Kidney (tissue), 14 donors: ENCODE measurements around the gene PHAF1. TPM values are rescaled to one million over a fixed set of nuclear protein-coding genes. Genes with fewer than 3 reads are reported as not detected.
A peak's percentile ranks its signal among the peaks of the same experiment; 100 is the strongest.

Experiments
- DNase-seq, 5 donors: peaks; one replicate each; pipeline ENCODE4 v3.0.0-alpha.2; 2013 to 2020
- FAIRE-seq: peaks from 2 replicates; lab custom pipeline; 2012; peaks lifted over from hg19 to GRCh38; lab: Jason Lieb, UNC
- H3K27ac ChIP-seq, 2 donors: one replicate each; pipeline ENCODE4 v1.7.0; 2013; ENCODE audit warnings: low read depth in 2 of 2, low read length in 2 of 2, inconsistent platforms in 1 of 2
- H3K27me3 ChIP-seq: one replicate; pipeline ENCODE4 v1.7.1; 2013; ENCODE audit warnings: low read length, inconsistent platforms; ENCODE audit not compliant: control insufficient read depth, insufficient read depth
- H3K36me3 ChIP-seq, 3 donors: one replicate each; pipeline versions ENCODE4 v1.7.0 to v1.7.1; 2013; ENCODE audit warnings: low read length in 3 of 3, control low read depth in 1 of 3, inconsistent platforms in 1 of 3; ENCODE audit not compliant: insufficient read depth in 3 of 3, control insufficient read depth in 2 of 3
- H3K4me1 ChIP-seq, 3 donors: one replicate each; pipeline versions ENCODE4 v1.7.0 to v1.7.1; 2013; ENCODE audit warnings: low read length in 3 of 3, inconsistent platforms in 1 of 3, low read depth in 1 of 3; ENCODE audit not compliant: control insufficient read depth in 2 of 3, insufficient read depth in 2 of 3
- H3K4me3 ChIP-seq, 3 donors: one replicate each; pipeline versions ENCODE4 v1.7.0 to v1.8.1; 2013; ENCODE audit warnings: low read length in 3 of 3, control low read depth in 1 of 3, inconsistent platforms in 1 of 3
- H3K9ac ChIP-seq, 3 donors: one replicate each; pipeline versions ENCODE4 v1.7.0 to v1.7.1; 2013; ENCODE audit warnings: low read length in 3 of 3, control low read depth in 1 of 3, inconsistent platforms in 1 of 3
- H3K9me3 ChIP-seq, 3 donors: one replicate each; pipeline versions ENCODE4 v1.7.0 to v1.7.1; 2013; ENCODE audit warnings: low read length in 3 of 3, control low read depth in 1 of 3, inconsistent platforms in 1 of 3; ENCODE audit not compliant: control insufficient read depth in 2 of 3, insufficient read depth in 1 of 3
- intact Hi-C: fragments of 100-400 bp; cut with DNase I; formaldehyde crosslinking; loops from one replicate; pipeline ENCODE4 v1.11.1; 2022
- polyA plus RNA-seq: library from polyadenylated mRNA; stranded (reverse); fragments of 350-450 nt; fragmentation: Illumina TruSeq; extraction: RNeasy Lipid Tissue Mini Kit (QIAGEN cat#74804); gene quantifications from one replicate; pipeline ENCODE4 v1.2.3, GENCODE V29; 2014; ENCODE audit warnings: low read depth, low replicate concordance; ENCODE audit not compliant: insufficient read depth
- total RNA-seq: library from RNA; stranded (reverse); fragmentation: NEBNext Ultra II Directional; extraction: Animal tissue kit (Norgen Biotek cat#: 25700); gene quantifications from one replicate; pipeline ENCODE4 v1.2.1, GENCODE V29; 2021
- TF ChIP-seq, protein P1 (sequence below): IDR thresholded peaks from 3 replicates; pipeline ENCODE4 v1.5.1; 2012; ENCODE audit warnings: mild to moderate bottlenecking, moderate library complexity, borderline replicate concordance; ENCODE audit not compliant: insufficient read depth; ENCODE audit errors: extremely low read depth
- donor health status: control.
- donor health status: control.
- donor health status: control.
- donor health status: control.
- donor health status: control.
- donor health status: DM: yes; HTN: yes; CAD: no.
- donor health status: Normal renal cell carcinoma (clear cell type).

PHAF1 gene
- total and polyA plus RNA-seq, 2 donors from 2014 or later = 14.3 to 16.9 TPM

DNA sequence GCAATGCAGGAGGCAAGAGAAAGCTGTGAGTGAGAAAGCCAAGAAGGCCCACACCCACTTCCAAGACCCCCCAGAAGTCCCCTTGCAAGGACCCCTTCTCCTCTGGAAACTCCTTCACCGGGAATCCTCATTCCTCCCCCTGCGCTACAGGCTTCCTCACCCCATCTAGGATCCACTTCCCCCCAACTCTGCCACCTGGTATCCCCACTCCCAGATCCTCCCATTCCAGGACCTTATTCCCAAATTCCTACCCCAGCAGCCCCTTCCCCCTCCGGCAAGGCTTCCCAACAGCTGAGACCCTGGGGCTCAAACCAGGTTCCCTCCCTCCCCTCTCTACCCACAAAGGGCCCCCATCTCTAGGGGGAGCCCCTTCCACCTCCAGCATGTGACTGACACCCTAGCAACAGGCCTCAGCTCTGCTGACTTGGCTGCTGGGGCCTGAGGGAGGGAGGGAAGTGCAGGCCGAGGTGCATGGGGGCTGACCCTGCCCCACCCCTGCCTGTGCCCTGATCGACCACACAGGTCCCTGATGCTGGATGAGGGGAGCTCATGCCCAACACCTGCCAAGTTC, 56.9 kb downstream of the PHAF1 start:
- Histone ChIP-seq H3K4me3 (no peak overlapping the region), H3K27ac (no peak overlapping the region), H3K36me3 (no peaks in the 10 kb centered on the region), H3K9ac (no peak overlapping the region), H3K9me3 (no peaks in the 10 kb centered on the region), H3K4me1 (peaks cover 0 to 48% (median 4%) of the 10 kb centered on the region in 3 donors), H3K27me3 (peaks cover 44% of the 10 kb centered on the region)
- intact Hi-C loops = no loop called here
- TF ChIP-seq, protein P1, sequence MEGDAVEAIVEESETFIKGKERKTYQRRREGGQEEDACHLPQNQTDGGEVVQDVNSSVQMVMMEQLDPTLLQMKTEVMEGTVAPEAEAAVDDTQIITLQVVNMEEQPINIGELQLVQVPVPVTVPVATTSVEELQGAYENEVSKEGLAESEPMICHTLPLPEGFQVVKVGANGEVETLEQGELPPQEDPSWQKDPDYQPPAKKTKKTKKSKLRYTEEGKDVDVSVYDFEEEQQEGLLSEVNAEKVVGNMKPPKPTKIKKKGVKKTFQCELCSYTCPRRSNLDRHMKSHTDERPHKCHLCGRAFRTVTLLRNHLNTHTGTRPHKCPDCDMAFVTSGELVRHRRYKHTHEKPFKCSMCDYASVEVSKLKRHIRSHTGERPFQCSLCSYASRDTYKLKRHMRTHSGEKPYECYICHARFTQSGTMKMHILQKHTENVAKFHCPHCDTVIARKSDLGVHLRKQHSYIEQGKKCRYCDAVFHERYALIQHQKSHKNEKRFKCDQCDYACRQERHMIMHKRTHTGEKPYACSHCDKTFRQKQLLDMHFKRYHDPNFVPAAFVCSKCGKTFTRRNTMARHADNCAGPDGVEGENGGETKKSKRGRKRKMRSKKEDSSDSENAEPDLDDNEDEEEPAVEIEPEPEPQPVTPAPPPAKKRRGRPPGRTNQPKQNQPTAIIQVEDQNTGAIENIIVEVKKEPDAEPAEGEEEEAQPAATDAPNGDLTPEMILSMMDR = no peak
- no peak for FAIRE-seq
- no peak for DNase-seq

DNA sequence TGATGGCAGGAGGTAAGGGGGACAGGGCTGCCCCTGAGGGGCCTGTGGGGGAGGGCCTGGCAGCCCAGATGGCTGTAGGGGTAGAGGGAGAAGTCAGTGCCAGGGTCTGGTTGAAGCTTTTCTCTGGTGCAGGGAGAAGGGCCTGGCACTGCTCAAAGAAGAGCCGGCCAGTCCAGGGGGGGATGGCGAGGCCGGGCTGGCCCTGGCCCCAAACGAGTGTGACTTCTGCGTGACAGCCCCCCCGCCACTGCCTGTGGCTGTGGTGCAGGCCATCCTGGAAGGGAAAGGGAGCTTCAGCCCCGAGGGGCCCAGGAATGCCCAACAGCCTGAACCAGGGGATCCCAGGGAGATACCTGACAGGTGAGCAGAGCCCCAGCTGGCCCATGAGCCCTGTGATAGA, 57.8 kb downstream of the PHAF1 start:
- H3K27me3 ChIP-seq = peaks cover 38% of the 10 kb centered on the region
- no peaks in the 10 kb centered on the region for H3K36me3 ChIP-seq
- FAIRE-seq (no peak), DNase-seq (no peak)
- H3K9ac ChIP-seq = no peak overlapping the region
- intact Hi-C loops = no loop called here
- no peak overlapping the region for H3K4me3 ChIP-seq
- TF ChIP-seq, protein P1 = no peak
- H3K27ac ChIP-seq = no peak overlapping the region
- peaks cover 0 to 43% (median 4%) of the 10 kb centered on the region in 3 donors for H3K4me1 ChIP-seq
- no peaks in the 10 kb centered on the region for H3K9me3 ChIP-seq

DNA sequence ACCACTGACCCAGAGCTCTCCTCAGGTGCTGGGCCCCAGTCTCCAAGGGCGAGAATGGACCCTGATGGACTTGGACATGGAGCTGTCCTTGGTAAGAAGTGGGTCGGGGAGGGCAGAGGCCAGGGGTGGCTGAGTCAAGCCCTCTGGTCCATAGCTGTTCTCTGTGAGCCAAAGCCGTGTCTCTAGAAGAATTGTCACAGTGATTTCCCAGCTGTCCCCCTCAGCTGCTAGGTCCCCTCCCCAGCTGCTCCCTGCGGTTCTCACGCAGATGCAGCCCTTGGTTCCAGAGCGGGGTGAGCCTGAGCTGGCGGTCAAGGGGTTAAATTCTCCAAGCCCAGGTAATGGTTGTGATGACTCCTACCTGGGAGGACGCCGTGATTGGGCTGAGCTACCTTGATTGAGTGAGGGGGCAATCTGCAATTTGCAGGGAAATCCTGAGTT, 59.3 kb downstream of the PHAF1 start:
- TF ChIP-seq, protein P1 = no peak
- intact Hi-C loops = no loop called here
- H3K4me1 ChIP-seq = peaks cover 0 to 39% (median 4%) of the 10 kb centered on the region in 3 donors
- no peaks in the 10 kb centered on the region for H3K9me3 ChIP-seq
- FAIRE-seq = no peak
- H3K27ac ChIP-seq = no peak overlapping the region
- H3K4me3 ChIP-seq = no peak overlapping the region
- DNase-seq = no peak
- no peak overlapping the region for H3K9ac ChIP-seq
- H3K27me3 ChIP-seq = peaks cover 37% of the 10 kb centered on the region
- H3K36me3 ChIP-seq = no peaks in the 10 kb centered on the region

DNA sequence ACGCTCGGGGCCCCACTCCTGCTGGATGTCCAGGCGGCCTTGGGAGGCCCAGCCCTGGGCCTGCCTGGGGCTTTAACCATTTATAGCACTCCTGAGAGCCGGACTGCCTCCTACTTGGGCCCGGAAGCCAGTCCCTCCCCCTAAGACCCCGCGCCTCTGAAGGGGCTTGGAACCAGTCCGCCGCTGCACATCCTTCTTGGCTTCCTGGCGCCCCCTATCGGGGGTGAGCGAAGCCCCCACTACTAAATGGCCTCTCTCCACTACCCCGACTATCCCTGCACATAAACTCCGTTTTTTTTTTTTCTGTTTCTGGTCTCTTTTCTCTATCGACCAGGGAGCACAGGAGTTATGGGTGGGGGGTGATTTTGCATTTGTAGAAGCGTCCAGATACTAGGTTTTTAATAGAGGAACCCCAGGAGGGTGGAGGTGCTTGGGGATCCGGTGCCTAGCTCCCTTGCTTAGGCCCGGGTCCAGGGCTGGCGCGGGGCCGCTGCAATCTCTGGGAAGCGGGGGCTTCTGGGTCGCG, 60.0 kb downstream of the PHAF1 start:
- peak overlapping the region; percentile 82 to 85 for H3K27ac ChIP-seq
- H3K9ac ChIP-seq = peak overlapping the region in 1 of 3 donors; percentile 73

More for the DNA sequence above, 60.0 kb downstream of the PHAF1 start:
- DNase-seq (peak in 4 of 5 donors; percentile 56 to 82 (median 72)), FAIRE-seq (no peak)
- Histone ChIP-seq H3K9me3 (no peaks in the 10 kb centered on the region), H3K36me3 (no peaks in the 10 kb centered on the region), H3K4me3 (peak overlapping the region in 2 of 3 donors; percentile 36 to 64), H3K27me3 (peaks cover 37% of the 10 kb centered on the region), H3K4me1 (peaks cover 0 to 41% (median 7%) of the 10 kb centered on the region in 3 donors)
- intact Hi-C loops = no loop called here
- TF ChIP-seq, protein P1 = no peak
